Measurements from ENCODE around the gene DIPK1A. TPM values are rescaled to one million over a fixed set of nuclear protein-coding genes. Genes with fewer than 3 reads are reported as not detected.

Gene DIPK1A
- polyA plus RNA-seq, 1 experiment = 12.3 TPM

GRCh38 chr1:92945748-92946270 is 15.5 kb downstream of the DIPK1A start:
- CTCF ChIA-PET = interaction anchor here (1.5 kb wide), 1 partner anchor 14 kb away, joined by 5 read pairs; no protein-coding TSS in a partner anchor
- Histone ChIP-seq H3K4me3 (ENCODE audit: low read depth, low read length) (no peak overlapping the region), H3K27me3 (ENCODE audit: control insufficient read depth, insufficient read depth, low read length) (no peaks in the 10 kb centered on the region), H3K36me3 (ENCODE audit: control insufficient read depth, insufficient read depth, low read length) (no peaks in the 10 kb centered on the region)
- DNase-seq (ENCODE audit: low read depth) = no peak
- POLR2A ChIA-PET = no interaction called here
- no peak for TF ChIP-seq CTCF (IDR thresholded peaks at IDR 0.05; ENCODE audit: insufficient read depth, low read depth, low read length)

- no peak for DNase-seq (ENCODE audit: low read depth)
- Histone ChIP-seq H3K27me3 (ENCODE audit: control insufficient read depth, insufficient read depth, low read length) (no peaks in the 10 kb centered on the region), H3K36me3 (ENCODE audit: control insufficient read depth, insufficient read depth, low read length) (no peaks in the 10 kb centered on the region), H3K4me3 (ENCODE audit: low read depth, low read length) (no peak overlapping the region)
- ChIA-PET POLR2A (no interaction called here), CTCF (interaction anchor here (1.5 kb wide), 1 partner anchor 15 kb away, joined by 5 read pairs; no protein-coding TSS in a partner anchor)
- TF ChIP-seq CTCF (IDR thresholded peaks at IDR 0.05; ENCODE audit: insufficient read depth, low read depth, low read length) = no peak
Measured at GRCh38 chr1:92944901-92945747, 16.1 kb downstream of the DIPK1A start.

- Histone ChIP-seq H3K4me3 (ENCODE audit: low read depth, low read length) (no peak overlapping the region), H3K36me3 (ENCODE audit: control insufficient read depth, insufficient read depth, low read length) (no peaks in the 10 kb centered on the region), H3K27me3 (ENCODE audit: control insufficient read depth, insufficient read depth, low read length) (no peaks in the 10 kb centered on the region)
- POLR2A ChIA-PET = no interaction called here
- CTCF ChIA-PET = interaction anchor here (0.8 to 1.0 kb wide), 2 partner anchors 16 to 17 kb away, joined by 3 read pairs; no protein-coding TSS in a partner anchor
- no peak for TF ChIP-seq CTCF (IDR thresholded peaks at IDR 0.05; ENCODE audit: insufficient read depth, low read depth, low read length)
- no peak for DNase-seq (ENCODE audit: low read depth)
Measured at GRCh38 chr1:92943502-92943847, 17.8 kb downstream of the DIPK1A start.

GRCh38 chr1:92940541-92940940 is 20.7 kb downstream of the DIPK1A start:
- ChIA-PET POLR2A (interaction anchor here (0.7 kb wide), 1 partner anchor 369 kb away, joined by 3 read pairs; no protein-coding TSS in a partner anchor), CTCF (no interaction called here)
- peak; percentile 47 for DNase-seq (ENCODE audit: low read depth)
- Histone ChIP-seq H3K27me3 (ENCODE audit: control insufficient read depth, insufficient read depth, low read length) (no peaks in the 10 kb centered on the region), H3K36me3 (ENCODE audit: control insufficient read depth, insufficient read depth, low read length) (no peaks in the 10 kb centered on the region), H3K4me3 (ENCODE audit: low read depth, low read length) (no peak overlapping the region)
- TF ChIP-seq CTCF (IDR thresholded peaks at IDR 0.05; ENCODE audit: insufficient read depth, low read depth, low read length) = no peak

- H3K27me3 ChIP-seq (ENCODE audit: control insufficient read depth, insufficient read depth, low read length) = no peaks in the 10 kb centered on the region
- no peak for TF ChIP-seq CTCF (IDR thresholded peaks at IDR 0.05; ENCODE audit: insufficient read depth, low read depth, low read length)
- no peaks in the 10 kb centered on the region for H3K36me3 ChIP-seq (ENCODE audit: control insufficient read depth, insufficient read depth, low read length)
- CTCF ChIA-PET = interaction anchor here (1.4 kb wide), 1 partner anchor 13 kb away, joined by 4 read pairs; no protein-coding TSS in a partner anchor
- POLR2A ChIA-PET = no interaction called here
- H3K4me3 ChIP-seq (ENCODE audit: low read depth, low read length) = no peak overlapping the region
- DNase-seq (ENCODE audit: low read depth) = no peak
Measured at GRCh38 chr1:92937731-92938130, 23.5 kb downstream of the DIPK1A start.

Measured in BJ (cell line).